ENCODE data around the gene BTBD2.

DNA sequence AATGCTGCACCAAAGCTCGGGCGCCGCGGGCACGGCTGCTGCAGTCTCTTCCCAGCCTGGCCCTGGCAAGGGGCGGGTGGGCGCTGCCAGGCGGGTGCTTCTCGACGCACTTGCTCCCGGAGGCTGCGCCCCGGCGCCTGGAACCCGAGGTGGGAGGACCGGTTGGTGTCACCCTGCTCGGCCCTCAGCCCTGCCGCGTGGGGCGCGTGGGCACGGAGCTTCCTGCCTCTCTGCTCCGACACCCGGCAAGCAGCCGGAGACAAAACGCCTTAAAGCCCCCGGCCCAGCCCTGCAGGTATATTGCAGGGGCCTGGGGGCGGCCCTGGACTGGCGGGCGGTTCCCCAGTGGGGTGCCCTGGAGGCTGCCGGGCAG lies 34.7 kb downstream of the BTBD2 start:
- TF ChIP-seq, protein P1, sequence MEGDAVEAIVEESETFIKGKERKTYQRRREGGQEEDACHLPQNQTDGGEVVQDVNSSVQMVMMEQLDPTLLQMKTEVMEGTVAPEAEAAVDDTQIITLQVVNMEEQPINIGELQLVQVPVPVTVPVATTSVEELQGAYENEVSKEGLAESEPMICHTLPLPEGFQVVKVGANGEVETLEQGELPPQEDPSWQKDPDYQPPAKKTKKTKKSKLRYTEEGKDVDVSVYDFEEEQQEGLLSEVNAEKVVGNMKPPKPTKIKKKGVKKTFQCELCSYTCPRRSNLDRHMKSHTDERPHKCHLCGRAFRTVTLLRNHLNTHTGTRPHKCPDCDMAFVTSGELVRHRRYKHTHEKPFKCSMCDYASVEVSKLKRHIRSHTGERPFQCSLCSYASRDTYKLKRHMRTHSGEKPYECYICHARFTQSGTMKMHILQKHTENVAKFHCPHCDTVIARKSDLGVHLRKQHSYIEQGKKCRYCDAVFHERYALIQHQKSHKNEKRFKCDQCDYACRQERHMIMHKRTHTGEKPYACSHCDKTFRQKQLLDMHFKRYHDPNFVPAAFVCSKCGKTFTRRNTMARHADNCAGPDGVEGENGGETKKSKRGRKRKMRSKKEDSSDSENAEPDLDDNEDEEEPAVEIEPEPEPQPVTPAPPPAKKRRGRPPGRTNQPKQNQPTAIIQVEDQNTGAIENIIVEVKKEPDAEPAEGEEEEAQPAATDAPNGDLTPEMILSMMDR (IDR thresholded peaks at IDR 0.05), result no peak
- TF ChIP-seq POLR2A (IDR thresholded peaks at IDR 0.05), result no peak
